GM21390 (cell line): ENCODE results near the gene SPECC1.
"Not testable (repeated sequence)": the region's sequence is repeated elsewhere in the genome, so short reads cannot be mapped to it uniquely, and the experiment has no call there.

Source experiments
- ATAC-seq: cut with Tn5 transposase; IDR thresholded peaks from one replicate; pipeline ENCODE4 v1.9.1; 2021; ENCODE audit not compliant: unreplicated experiment

The SPECC1 gene

GRCh38 chr17:20067711-20068110 lies 58.6 kb downstream of the SPECC1 start:
- ATAC-seq = no peak

- no peak for ATAC-seq
Observed at GRCh38 chr17:20068445-20068844, 59.3 kb downstream of the SPECC1 start.

GRCh38 chr17:20071824-20072691 lies 62.9 kb downstream of the SPECC1 start:
- no peak for ATAC-seq

GRCh38 chr17:20072692-20072992 lies 63.5 kb downstream of the SPECC1 start:
- ATAC-seq = no peak

GRCh38 chr17:20073055-20073979 lies 64.2 kb downstream of the SPECC1 start:
- no peak for ATAC-seq

GRCh38 chr17:20074001-20074400 lies 64.8 kb downstream of the SPECC1 start:
- no peak for ATAC-seq

- no peak for ATAC-seq
Observed at GRCh38 chr17:20074489-20074888, 65.3 kb downstream of the SPECC1 start.

- ATAC-seq = not testable (repeated sequence)
Observed at GRCh38 chr17:20076137-20076536, 67.0 kb downstream of the SPECC1 start.

- ATAC-seq = no peak
Observed at GRCh38 chr17:20077978-20078685, 69.0 kb downstream of the SPECC1 start.

- no peak for ATAC-seq
Observed at GRCh38 chr17:20080513-20080912, 71.4 kb downstream of the SPECC1 start.

GRCh38 chr17:20083156-20083859 lies 74.1 kb downstream of the SPECC1 start:
- ATAC-seq = no peak

- no peak for ATAC-seq
Observed at GRCh38 chr17:20084621-20085282, 75.6 kb downstream of the SPECC1 start.

GRCh38 chr17:20085283-20085845 lies 76.2 kb downstream of the SPECC1 start:
- no peak for ATAC-seq

- ATAC-seq = no peak
Observed at GRCh38 chr17:20086416-20087076, 77.4 kb downstream of the SPECC1 start.

GRCh38 chr17:20087538-20088250 lies 78.5 kb downstream of the SPECC1 start:
- ATAC-seq = no peak

GRCh38 chr17:20089756-20090547 lies 80.8 kb downstream of the SPECC1 start:
- no peak for ATAC-seq

GRCh38 chr17:20091174-20092029 lies 82.2 kb downstream of the SPECC1 start:
- no peak for ATAC-seq
